NCI-H128 (cell line): ENCODE results near the gene ISL2.

Source experiments
- DNase-seq: peaks from one replicate; lab custom pipeline; 2025; ENCODE audit not compliant: unreplicated experiment; lab: John Stamatoyannopoulos, UW

The ISL2 gene

GRCh38 chr15:76341366-76342057 lies 4.9 kb downstream of the ISL2 start:
- no peak for DNase-seq

DNA sequence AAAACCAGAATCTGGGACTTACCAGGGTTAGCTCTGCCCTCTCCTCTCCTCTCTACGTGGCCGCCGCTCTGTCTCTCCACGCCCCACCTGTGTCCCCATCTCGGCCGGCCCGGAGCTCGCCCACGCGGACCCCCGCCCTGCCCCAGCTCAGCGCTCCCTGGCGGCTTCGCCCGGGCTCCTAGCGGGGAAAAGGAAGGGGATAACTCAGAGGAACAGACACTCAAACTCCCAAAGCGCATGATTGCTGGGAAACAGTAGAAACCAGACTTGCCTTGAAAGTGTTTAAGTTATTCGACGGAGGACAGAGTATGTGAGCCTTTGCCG lies 5.4 kb downstream of the ISL2 start:
- no peak for DNase-seq

- DNase-seq: no peak
These were observed 6.0 kb downstream of the ISL2 start for GRCh38 chr15:76342382-76343201.

DNA sequence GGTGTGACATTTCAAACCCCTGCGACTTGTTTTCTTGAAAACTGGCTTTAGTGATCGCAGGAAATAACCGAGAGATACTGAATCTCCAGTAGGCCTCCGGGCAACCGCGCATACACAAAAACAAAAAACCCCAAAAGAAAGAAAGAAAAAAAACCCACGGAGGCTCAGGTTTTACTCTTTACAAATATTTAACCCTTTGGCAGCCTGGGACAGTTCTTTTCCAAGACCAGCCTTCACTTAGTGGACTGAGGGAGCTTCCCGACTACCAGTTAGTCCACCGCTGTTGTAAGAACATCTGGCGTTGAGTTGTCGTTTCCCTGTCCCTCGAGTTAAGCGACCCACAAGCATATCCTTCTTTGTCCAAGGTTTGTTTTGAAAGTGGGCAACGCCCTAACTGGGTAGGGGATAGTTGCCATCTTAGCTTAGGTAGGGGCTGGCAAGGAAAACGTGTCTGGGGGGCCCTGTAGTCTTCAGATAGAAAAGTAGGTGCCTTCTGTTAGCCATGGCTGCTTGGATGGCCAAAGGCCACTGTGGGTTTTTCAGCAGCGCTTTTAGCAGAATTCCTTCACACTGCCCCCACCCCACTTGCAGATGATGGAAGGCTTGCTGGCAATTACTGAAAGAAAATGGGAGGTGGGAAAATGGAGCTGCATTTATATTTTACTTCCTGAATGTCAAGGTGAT lies 6.9 kb downstream of the ISL2 start:
- no peak for DNase-seq

- DNase-seq: no peak
These were observed 8.5 kb downstream of the ISL2 start for GRCh38 chr15:76344893-76345582.

GRCh38 chr15:76345583-76345879 lies 9.0 kb downstream of the ISL2 start:
- DNase-seq: no peak

DNA sequence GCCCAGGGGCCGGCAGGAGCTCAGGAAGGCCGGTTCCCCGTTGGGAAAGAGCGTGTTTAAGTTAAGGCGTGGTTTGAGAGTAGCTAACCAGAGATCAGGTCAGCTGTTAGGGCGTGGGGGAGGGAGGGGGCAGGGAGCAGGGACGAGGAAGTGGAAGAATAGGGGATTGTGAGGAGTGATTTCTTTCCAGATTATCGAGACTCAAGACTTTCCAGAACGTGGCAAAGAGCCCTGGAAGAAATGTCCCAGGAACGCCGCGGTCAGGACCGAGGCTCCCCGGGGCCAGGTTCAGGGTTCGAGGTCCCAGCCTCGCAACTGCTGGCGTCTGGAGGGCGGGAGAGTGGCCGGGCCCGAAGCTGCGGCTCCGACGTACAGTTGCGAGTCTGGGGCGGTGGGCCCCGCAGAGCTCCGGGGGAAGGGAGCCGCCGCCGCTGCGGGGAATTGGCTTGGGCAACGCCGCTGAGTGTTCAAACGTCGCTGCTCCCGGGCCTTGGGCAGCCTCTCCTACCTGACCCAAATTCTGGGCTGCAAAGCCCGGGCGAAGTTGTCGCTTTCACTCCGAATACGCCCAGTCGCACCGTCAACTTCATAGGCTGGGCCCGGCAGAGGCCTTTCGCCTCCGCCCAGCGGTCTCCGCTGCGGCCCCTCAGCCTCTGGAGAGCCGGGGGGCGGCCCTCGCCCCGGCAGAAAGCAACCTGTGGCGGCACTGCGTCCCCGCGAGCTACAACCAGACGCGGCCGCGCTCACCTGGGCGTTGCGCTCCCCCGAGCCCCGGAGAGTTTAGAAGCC lies 9.5 kb downstream of the ISL2 start:
- no peak for DNase-seq

GRCh38 chr15:76346669-76347481 lies 10.3 kb downstream of the ISL2 start:
- no peak for DNase-seq

DNA sequence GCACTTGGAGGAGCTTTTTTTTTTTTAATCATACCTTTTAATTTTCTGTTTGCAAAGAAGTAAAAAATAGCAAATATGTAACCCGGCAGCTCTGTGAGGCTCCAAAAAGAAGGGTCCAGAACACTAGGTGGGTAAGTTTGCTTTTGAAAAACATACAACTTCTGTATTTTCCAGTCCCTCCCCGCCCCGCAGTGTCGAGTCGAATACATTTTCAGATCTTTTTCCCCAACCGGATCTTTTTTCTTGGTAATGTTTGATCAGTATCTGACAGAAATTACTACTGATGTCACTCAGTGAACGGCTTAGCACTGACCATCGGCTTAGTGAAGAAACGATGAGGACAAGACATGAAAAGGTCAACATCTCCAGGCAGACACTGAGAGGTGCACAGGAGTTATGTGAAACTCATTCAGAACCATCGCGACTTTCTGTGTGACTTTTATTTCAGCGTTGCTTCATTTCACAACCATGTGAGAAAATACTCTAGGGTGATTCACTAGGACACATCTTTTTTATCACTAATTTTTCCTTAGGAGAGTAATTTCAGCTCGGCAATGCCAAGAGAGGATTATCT lies 11.0 kb downstream of the ISL2 start:
- DNase-seq: no peak

DNA sequence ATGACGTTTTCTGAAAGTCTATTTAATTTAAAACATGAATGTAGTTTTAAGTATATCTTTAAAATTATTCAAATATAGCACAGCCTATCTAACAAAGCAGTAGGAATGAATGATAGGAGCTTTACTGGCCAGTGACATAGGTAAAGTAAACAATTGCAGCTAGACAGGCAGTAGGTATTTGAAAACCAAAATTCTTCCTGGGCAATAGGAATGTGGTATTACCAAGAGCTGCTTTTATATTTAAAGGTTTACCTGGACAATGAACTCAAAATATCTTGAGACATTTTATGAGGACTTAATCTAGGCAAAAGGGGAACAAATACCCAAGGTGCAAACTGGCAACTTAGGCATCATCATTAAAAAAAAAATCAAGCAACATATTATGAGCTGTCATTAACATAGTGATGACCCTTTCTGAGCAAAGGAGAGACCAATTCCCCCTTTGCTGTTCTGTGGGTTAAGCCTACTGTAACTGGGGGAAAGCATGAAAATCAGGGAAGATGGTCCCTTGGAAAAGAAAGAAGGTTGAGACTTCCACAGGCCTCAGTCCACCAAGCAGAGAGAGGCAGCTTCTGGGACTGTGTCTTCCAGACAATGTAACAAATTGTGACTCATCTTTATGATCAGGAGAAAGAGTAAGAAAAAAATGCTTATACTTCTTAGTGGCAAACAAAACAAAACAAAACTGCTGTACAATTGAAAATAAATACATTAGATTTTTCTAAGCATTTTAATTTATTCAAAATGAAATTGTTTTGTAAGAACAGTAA lies 12.9 kb downstream of the ISL2 start:
- DNase-seq: no peak

DNA sequence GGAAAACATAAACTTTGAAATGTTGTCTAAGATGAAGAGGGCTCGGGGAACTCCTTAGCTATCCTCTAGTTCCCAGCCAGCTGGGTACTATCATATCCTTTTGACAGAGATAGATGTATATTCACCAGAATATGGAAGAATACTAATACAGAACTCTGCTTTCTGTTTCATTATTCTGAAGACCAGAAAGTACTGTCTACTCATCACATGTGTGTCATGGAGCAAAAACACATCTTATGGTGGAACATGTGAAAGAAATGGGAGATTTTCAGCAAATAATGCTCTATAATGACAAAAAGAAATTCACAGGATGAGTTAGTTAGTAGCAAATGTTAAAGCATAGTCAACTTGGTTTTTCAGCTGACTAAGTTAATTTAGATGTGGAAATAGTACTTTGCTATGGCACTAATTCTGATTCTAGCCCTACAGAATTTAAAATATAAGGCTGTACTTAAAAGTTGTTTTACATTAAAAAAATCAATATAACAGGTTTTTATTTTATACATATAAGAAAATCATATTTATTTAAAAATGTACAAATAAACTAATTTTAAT lies 16.5 kb downstream of the ISL2 start:
- DNase-seq: no peak

- no peak for DNase-seq
These were observed 17.3 kb downstream of the ISL2 start for GRCh38 chr15:76353903-76354302.

DNA sequence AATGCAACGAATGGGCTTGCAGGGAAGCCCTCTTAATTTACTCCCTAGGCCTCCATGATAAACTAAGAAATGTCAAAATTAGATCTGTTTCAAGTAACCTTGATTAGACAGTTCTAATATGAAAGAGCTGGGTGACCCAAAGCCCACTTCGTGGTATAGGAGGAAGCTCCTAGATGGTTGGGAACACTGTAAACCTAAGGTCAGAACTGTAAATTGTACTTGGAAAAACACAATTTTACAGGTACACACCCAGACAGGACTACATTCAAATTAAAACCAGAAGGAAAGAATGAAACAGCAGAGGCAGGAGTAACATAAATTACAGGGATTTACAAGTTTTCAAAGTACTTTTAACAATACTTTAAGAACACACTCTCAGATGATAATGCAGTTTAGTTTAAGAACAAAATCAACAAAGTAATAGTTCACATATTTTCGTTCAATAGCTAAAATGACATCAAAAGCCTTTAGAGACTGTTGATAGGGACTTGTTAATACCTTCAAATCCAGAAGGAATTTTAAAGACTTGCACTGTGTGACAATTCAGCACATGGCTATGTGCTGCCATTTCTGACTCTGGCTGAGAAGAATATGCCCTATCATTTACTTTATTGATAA lies 18.4 kb downstream of the ISL2 start:
- no peak for DNase-seq

- no peak for DNase-seq
These were observed 21.9 kb downstream of the ISL2 start for GRCh38 chr15:76358453-76358852.

DNA sequence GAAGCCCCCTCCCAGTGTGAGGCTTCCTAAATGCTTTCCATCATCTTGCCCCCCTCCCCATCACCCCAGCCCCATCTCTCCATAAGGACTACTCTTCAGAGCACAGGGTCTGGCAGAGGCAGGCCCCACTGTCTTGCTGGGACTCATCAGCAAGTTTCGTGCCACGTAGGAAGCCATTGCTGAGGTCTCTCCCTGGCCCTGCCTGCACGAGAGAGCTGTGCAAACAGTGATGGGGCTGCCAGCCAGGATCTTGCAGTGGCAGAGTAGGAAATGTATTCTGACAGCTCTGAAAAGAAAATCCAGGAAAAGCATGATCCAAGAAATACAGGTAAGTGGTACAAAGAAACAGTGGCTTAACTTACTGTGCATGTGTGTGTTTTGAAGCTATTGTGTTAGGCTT lies 22.6 kb downstream of the ISL2 start:
- no peak for DNase-seq

DNA sequence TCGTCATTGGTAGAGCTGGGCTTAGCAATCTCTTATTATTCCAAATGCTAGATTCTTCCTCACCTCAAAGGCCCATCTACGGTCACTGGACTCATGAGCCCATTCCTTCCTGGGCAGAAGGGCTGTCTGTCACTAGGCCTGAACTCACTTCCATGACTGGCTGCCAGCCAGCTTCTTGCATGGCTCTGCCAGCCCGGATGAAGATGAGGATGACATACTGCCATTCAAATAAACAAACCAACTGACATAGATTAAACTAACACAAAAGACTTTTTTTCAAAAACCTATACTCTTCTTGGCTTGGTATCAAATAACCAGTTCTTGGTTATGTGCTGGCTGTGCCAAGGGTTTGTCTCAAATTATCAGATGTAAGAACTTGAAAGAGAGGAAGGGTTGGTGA lies 23.8 kb downstream of the ISL2 start:
- no peak for DNase-seq

DNA sequence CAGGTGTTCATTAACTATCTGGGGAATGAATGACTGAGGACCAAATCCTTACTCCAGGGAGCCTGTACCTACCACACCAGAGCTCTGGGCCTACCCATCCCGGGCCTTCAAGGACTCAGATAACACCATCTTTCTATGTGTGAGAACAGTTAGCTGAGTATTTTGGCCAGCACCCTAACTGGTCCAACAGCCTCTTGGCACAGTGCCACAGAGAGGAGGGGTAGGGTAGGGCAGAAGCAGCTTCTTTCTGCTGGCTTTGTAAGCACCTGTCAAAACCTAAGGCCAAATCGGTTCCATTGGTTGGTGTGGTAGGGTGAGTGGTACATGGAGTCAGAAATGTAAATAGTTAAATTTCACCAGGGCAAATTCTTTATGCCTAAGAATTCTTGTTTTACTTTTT lies 26.7 kb downstream of the ISL2 start:
- DNase-seq: no peak

GRCh38 chr15:76366714-76367113 lies 30.1 kb downstream of the ISL2 start:
- DNase-seq: no peak
